Measurements from ENCODE around the gene SCNN1A.

The SCNN1A gene

GRCh38 chr12:6315704-6316597 is 59.4 kb downstream of the SCNN1A start:
- peak; percentile 25 for DNase-seq

DNA sequence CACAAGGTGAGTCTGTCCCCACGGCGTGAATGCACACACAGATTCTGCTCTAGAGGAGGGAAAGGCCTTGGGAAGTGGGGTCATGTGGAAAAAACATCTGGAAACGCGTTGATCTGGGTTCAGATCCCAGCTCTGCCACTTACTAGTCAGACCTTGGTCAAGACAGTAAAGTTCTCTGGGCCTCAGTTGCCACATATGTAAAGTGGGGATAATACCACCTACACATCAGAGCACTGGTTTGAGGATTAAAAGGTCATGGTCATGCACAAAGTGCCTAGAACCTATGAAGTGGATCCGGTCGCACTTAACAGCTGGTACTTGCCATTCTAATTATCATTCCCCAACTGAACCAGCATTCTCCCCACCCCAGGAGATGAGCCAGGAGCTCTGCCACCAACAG is 60.2 kb downstream of the SCNN1A start:
- peak; percentile 5 for DNase-seq

DNA sequence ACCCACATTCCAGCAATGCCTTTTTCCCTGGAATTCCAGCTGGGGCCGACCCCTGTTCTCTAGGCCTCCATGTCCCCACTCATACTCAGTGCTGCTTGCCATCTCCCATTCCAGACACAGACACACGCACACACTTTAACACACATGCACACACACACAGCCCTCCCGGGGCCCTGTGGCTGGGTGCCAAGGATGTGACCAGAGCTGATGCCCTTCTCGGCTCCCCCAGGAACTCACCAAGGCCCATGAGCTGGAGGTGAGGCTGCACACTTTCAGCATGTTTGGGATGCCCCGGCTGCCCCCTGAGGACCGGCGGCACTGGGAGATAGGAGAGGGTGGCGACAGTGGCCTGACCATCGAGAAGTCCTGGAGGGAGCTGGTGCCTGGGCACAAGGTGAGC is 60.6 kb downstream of the SCNN1A start:
- peak; percentile 23 for DNase-seq

DNA sequence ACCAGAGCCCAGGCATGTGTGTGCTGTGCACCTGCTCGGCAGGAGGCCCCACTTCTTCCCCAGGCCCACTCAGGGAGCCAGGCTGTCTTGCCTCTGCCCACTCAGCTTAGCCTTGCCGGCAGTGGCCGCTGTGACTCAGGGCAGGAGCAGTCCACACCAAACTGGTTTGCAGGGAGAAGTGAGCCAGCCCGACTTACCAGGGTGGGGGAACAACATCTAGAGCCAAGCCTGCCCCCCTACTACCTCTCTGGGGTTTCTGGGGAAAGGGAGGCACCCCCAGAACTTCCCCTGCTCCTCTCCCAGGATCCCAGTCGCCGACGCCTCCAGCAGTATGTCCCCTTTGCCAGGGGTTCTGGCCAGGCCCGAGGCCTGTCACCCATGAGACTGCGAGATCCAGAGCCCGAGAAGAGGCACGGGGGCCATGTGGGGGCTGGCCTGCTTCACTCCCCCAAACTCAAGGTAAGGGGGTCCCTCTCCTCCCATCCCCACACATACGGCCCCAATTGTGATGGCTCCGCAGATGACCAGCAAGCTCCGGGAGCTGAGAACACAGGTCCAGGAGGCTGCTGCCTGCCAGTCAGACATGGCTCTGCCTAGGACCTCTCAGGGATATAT is 61.9 kb downstream of the SCNN1A start:
- no peak for DNase-seq

GRCh38 chr12:6312529-6313325 is 62.6 kb downstream of the SCNN1A start:
- DNase-seq: peak; percentile 39

- no peak for DNase-seq
These were observed 63.4 kb downstream of the SCNN1A start for GRCh38 chr12:6311822-6312528.

DNA sequence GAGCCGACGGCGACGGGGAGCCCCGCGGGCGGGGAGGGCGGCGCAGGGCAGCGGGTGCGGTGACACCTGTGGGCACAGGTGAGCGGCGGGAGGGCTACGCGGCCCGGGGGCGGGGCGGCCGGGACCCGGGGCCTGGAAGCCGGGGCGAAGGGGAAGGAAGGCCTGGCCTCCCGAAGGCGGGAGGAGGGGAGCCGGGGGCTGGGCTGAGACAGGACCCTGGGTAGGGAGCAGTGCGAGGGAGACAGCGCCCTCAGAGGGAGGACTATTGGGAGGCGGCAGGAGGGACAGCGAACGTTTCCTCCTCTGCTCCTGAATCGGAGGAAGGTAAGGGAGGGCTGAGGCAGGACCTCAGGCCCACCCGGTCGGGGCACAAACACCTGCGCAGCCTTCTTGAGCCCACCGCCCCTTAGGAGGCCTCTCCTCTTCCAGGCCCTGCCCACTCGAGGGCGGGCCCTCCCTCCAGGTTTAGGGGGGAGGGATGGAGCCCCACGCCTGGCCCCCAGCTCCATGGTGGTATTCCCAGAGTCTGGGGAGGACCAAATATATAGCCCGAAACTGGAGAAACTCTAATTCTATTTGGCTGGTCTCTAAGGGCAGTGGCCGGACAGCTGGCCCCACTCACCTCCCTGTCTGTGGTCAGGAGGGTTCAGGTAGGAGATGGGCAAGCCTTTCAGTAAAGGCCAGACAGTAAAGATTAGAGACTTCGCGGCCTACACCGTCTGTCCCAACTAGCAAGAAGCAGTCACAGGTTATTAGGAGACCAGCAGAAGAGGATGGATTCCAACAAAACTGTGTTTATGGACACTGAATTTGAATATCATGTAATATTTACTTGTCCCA is 64.4 kb downstream of the SCNN1A start:
- DNase-seq: no peak

GRCh38 chr12:6307529-6307928 is 67.8 kb downstream of the SCNN1A start:
- no peak for DNase-seq

- DNase-seq: no peak
These were observed 68.7 kb downstream of the SCNN1A start for GRCh38 chr12:6306599-6307220.

DNA sequence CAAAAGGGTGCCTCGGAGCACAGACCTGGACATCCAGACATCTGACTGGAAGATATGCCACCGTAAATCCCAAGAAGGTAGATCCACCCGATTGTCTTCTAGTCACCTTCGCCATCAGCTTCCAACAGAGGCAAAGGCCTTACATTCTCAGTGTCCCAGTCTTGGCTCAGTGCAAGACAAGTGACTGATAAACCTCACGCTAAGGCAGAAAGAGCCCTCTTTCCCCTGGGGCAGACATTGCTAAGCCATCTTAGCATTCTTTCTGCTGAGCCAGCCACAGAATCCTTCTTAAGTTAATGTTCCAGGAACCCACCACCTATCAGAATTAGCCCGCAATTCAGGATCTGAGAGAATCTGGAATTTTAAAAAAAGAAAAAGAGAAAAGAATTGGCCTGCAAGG is 69.2 kb downstream of the SCNN1A start:
- DNase-seq: no peak

- DNase-seq: no peak
These were observed 72.3 kb downstream of the SCNN1A start for GRCh38 chr12:6303071-6303470.

- DNase-seq: no peak
These were observed 72.7 kb downstream of the SCNN1A start for GRCh38 chr12:6302621-6303020.

DNA sequence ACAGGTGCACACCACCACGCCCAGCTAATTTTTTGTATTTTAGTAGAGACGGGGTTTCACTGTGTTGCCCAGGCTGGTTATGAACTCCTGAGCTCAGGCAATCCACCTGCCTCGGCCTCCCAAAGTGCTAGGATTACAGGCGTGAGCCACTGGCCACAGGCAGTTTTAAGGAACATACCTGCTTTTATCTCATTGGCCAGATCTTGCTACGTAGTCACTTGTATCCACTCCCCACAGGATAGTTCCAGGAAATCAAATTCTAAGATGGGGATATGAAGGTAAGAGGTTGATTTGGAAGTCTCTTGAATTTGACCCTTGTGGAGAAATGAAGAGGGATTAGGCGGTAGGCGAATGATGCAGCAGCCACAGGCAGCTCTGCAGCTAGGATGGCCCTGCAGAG is 73.6 kb downstream of the SCNN1A start:
- no peak for DNase-seq

DNA sequence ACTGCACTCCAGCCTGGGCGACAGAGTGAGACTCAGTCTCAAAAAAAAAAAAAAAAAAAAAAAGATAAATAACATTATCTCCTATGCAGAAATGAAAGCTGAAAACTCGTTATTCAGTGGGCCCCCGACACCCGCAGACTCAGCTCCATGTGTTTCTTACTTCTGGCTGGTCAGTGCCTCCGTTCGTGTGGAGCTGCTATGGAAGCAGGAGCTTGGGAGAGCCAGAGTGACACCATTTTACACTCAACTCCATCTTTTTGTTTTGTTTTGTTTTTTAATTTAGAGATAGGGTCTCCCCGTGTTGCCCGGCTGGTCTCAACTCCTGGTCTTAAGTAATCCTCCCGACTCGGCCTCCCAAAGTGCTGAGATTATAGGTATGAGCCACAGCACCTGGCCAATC is 78.2 kb downstream of the SCNN1A start:
- no peak for DNase-seq
